ENCODE measurements around the gene RNF114.

The RNF114 gene

GRCh38 chr20:49936153-49937026, at the start of gene RNF114:
Gene RNF114 (plus strand): TSS chr20:49936397. CDS start chr20:49936413, 16 bp downstream.
- peaks cover 49% of the 10 kb centered on the region for H3K4me1 Mint-ChIP-seq
- H3K9me3 Mint-ChIP-seq, result no peaks in the 10 kb centered on the region
- H3K36me3 Mint-ChIP-seq (ENCODE audit: low read depth), result peaks cover 24% of the 10 kb centered on the region
- peak within 1 kb of the TSS; percentile 98 for H3K4me3 Mint-ChIP-seq
- TF ChIP-seq CTCF (IDR thresholded peaks at IDR 0.05), result no peak
- DNase-seq, result peak; percentile 97
- H3K27ac Mint-ChIP-seq, result peak within 1 kb of the TSS; percentile 9
- peaks cover 3% of the 10 kb centered on the region for H3K27me3 Mint-ChIP-seq (ENCODE audit: low read depth, poor library complexity)

GRCh38 chr20:49886571-49887213, 49.5 kb upstream of the RNF114 start:
- Mint-ChIP-seq H3K36me3 (ENCODE audit: low read depth) (peaks cover 11% of the 10 kb centered on the region), H3K27ac (peak overlapping the region; percentile 89), H3K27me3 (ENCODE audit: low read depth, poor library complexity) (no peaks in the 10 kb centered on the region), H3K4me1 (peaks cover 65% of the 10 kb centered on the region), H3K4me3 (no peak overlapping the region), H3K9me3 (no peaks in the 10 kb centered on the region)
- DNase-seq, result no peak
- no peak for TF ChIP-seq CTCF (IDR thresholded peaks at IDR 0.05)

- H3K27me3 Mint-ChIP-seq (ENCODE audit: low read depth, poor library complexity), result no peaks in the 10 kb centered on the region
- no peaks in the 10 kb centered on the region for H3K9me3 Mint-ChIP-seq
- peaks cover 65% of the 10 kb centered on the region for H3K4me1 Mint-ChIP-seq
- H3K27ac Mint-ChIP-seq, result peak overlapping the region; percentile 89
- DNase-seq, result no peak
- TF ChIP-seq CTCF (IDR thresholded peaks at IDR 0.05), result no peak
- peak overlapping the region; percentile 28 for H3K4me3 Mint-ChIP-seq
- peaks cover 6% of the 10 kb centered on the region for H3K36me3 Mint-ChIP-seq (ENCODE audit: low read depth)
Measured at GRCh38 chr20:49887251-49888211, 48.7 kb upstream of the RNF114 start.

GRCh38 chr20:49888212-49889000, 47.8 kb upstream of the RNF114 start:
- H3K36me3 Mint-ChIP-seq (ENCODE audit: low read depth), result peaks cover 6% of the 10 kb centered on the region
- no peaks in the 10 kb centered on the region for H3K27me3 Mint-ChIP-seq (ENCODE audit: low read depth, poor library complexity)
- no peak overlapping the region for H3K4me3 Mint-ChIP-seq
- peaks cover 72% of the 10 kb centered on the region for H3K4me1 Mint-ChIP-seq
- peak overlapping the region; percentile 96 for H3K27ac Mint-ChIP-seq
- DNase-seq, result peak; percentile 80
- TF ChIP-seq CTCF (IDR thresholded peaks at IDR 0.05), result peak; percentile 89
- H3K9me3 Mint-ChIP-seq, result no peaks in the 10 kb centered on the region
